Coronary artery (tissue), 2 donors: ENCODE data around the gene MAST3.

Experiments used
- DNase-seq: peaks from one replicate; pipeline ENCODE4 v3.0.0-alpha.2; 2017; ENCODE audit warnings: low spot score
- H3K27ac ChIP-seq, 2 donors: fragments of 200-600 bp; sonication (generic); one replicate each; pipeline ENCODE4 v1.5.1; 2016 to 2019
- H3K4me3 ChIP-seq: fragments of 200-600 bp; sonication (generic); 2 replicates; pipeline ENCODE4 v1.5.1; 2016; ENCODE audit warnings: mild to moderate bottlenecking, moderate library complexity
- TF ChIP-seq, protein P1 (sequence below): fragments of 200-600 bp; sonication (generic); IDR thresholded peaks from one replicate; pipeline ENCODE4 v1.5.1; 2019; ENCODE audit warnings: antibody characterized with exemption

MAST3 gene

DNA sequence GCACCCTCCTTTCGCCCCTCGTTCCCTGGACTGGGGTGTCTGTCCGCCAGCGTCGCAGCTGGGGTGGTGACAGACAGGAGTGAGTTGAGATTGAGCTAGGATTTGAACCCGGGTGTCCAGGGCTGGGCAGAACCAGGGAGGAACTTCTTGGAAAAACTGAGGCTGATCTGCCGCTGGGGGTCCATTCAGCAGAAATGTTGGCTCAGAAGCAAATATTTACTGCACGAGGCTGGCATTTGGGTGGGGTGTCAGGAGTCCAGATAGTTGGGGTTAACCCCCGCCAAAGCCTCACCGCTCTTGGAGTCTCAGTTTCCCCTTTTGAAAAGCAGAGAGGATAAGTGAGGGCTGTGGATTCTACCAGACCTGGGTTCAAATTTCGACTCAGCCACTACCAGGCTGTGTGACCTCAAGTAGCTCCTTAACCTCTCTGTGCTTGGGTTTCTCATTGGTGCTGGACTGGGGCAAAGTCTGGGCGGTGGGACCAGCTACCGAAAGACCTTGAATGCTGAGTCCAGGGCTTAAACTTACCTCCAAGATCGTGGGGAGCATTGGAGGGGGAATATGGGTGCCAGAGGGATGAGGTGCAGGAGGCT is 20.9 kb downstream of the MAST3 start:
- DNase-seq, result no peak
- TF ChIP-seq, protein P1, sequence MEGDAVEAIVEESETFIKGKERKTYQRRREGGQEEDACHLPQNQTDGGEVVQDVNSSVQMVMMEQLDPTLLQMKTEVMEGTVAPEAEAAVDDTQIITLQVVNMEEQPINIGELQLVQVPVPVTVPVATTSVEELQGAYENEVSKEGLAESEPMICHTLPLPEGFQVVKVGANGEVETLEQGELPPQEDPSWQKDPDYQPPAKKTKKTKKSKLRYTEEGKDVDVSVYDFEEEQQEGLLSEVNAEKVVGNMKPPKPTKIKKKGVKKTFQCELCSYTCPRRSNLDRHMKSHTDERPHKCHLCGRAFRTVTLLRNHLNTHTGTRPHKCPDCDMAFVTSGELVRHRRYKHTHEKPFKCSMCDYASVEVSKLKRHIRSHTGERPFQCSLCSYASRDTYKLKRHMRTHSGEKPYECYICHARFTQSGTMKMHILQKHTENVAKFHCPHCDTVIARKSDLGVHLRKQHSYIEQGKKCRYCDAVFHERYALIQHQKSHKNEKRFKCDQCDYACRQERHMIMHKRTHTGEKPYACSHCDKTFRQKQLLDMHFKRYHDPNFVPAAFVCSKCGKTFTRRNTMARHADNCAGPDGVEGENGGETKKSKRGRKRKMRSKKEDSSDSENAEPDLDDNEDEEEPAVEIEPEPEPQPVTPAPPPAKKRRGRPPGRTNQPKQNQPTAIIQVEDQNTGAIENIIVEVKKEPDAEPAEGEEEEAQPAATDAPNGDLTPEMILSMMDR, result no peak
- peak overlapping the region; percentile 14 to 63 for H3K27ac ChIP-seq
- H3K4me3 ChIP-seq, result peak overlapping the region; percentile 72

DNA sequence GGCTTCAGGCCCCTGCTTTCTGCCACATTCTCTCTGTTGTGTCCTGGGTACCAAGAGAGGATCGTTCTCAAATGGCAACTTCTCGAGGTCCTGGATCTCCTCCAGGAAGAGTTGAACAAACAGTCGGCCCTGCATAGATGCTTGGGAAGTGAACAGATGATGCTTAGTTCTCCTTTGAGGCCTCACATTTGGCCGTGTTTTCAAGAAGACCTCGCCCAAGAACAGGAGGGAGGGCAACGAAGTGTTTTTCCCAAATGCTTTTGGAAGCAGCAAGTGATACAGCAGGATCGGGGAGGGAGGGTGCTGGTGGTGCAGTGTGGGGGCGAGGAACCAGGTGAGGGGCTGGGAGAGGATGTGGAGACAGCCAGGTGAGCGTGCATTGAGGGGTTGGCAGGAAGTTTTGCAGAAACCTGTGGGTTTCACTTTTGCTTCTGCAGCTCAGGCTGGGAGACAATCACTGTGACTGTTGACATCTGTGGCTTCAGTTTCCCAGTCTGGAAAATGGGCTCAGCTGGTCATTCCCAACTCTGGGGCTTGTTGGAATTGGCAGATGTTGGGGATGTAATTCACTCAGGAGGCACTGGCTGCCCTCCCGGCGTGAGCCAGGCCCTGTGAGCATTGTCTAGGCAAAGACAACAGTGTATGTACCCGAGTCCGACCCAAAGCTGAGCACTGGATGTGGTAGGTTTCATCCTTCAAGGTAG is 21.6 kb downstream of the MAST3 start:
- DNase-seq, result no peak
- TF ChIP-seq, protein P1, result no peak
- Histone ChIP-seq H3K4me3 (peak overlapping the region; percentile 72), H3K27ac (peak overlapping the region in 1 of 2 donors; percentile 63)

DNA sequence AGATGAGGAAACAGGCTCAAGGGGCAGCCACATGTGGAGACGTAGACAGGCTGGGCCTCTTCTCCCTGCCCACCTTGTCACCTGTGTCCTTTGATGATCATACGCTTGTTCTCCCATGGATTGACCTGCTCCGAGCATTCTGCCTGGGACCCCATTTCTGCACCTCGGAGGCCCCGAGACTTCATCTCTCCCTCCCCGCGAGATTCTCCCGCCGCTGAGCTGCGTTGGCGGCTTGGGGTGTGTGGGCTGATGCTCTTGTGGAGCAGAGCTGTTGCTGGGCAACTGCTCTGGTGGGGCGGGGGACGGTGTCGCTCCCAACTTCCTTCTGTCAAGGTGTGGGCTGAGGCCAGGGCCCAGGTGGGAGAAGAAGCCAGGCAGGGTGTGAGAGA is 22.1 kb downstream of the MAST3 start:
- peak overlapping the region in 1 of 2 donors; percentile 63 for H3K27ac ChIP-seq
- TF ChIP-seq, protein P1, result no peak
- H3K4me3 ChIP-seq, result no peak overlapping the region
- DNase-seq, result no peak

DNA sequence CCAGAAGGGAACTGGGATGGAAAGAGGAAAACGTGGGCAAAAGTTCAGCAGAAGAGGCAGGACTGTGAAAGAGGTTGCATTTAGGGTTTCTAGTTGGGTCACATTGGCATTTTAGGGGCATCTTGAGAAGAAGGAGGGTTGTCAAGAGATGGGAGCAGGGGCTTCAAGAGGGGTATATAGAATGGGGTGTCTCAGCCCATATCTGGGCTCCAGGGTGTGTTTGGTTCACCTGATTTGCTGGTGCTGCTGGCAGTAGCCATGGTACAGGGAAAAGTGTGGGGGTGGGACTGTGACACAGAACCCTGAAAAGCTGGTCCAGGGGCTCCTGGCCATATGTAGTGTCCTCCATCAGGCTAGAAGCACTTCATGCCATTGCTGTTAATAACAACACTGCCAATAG is 22.5 kb downstream of the MAST3 start:
- no peak overlapping the region for H3K27ac ChIP-seq
- no peak for DNase-seq
- TF ChIP-seq, protein P1, result no peak
- no peak overlapping the region for H3K4me3 ChIP-seq

DNA sequence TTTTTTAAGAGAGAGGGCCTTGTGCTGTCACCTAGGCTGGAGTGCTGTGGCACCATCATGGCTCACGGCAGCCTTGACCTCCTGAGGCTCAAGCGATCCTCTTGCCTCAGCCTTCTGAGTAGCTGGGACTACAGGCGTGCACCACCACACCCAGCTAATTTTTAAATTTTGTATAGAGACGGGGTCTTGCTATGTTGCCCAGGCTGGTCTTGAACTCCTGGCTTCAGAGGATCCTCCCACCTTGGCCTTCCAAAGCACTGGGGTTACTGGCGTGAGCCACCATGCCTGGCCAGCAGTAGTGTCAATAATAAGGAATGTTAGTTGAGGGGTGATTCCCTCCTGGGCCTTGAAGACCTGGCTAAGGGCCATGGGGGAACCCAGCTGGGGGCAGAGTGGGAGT is 23.6 kb downstream of the MAST3 start:
- Histone ChIP-seq H3K27ac (no peak overlapping the region), H3K4me3 (no peak overlapping the region)
- DNase-seq, result no peak
- TF ChIP-seq, protein P1, result no peak

DNA sequence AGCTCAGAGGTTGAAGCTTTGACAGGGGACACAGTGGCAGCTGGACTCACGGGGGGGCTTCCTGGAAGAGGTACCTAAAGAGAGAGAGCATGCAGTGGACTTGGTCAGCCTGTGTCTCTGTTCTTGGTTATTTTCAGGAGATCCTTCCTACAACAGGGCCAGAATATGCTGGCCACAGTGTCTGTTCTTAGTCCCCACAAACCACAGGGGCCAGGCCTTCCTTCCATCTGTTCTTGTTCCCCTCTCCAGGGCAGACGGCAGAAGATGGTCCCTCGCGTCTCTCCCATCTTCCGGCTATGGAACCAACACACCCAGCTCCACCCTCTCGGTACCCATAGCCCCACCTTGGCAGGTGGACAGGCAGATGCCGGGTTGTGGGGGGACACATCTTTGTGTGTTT is 24.8 kb downstream of the MAST3 start:
- Histone ChIP-seq H3K4me3 (no peak overlapping the region), H3K27ac (no peak overlapping the region)
- TF ChIP-seq, protein P1, result no peak
- no peak for DNase-seq
